GM19240 (cell line): Measurements from ENCODE around the gene CCDC90B.
"Not testable (repeated sequence)": the region's sequence is repeated elsewhere in the genome, so short reads cannot be mapped to it uniquely, and the experiment has no call there.

Source experiments
- DNase-seq: peaks from one replicate; pipeline ENCODE4 v3.0.0; 2011; ENCODE audit warnings: low spot score; ENCODE audit not compliant: insufficient read length

CCDC90B gene

GRCh38 chr11:83285771-83286528 lies at the start of gene CCDC90B:
CCDC90B (minus strand) TSS chr11:83286367; CDS start chr11:83285972, 395 bp downstream.
- peak; percentile 82 for DNase-seq

- DNase-seq: no peak
Observed at GRCh38 chr11:83335446-83336070, 49.4 kb upstream of the CCDC90B start.

- DNase-seq: no peak
Observed at GRCh38 chr11:83330303-83330702, 44.1 kb upstream of the CCDC90B start.

GRCh38 chr11:83326326-83326725 lies 40.2 kb upstream of the CCDC90B start:
- DNase-seq: no peak

GRCh38 chr11:83319346-83319745 lies 33.2 kb upstream of the CCDC90B start:
- DNase-seq: no peak

GRCh38 chr11:83318931-83319330 lies 32.8 kb upstream of the CCDC90B start:
- DNase-seq: no peak

- DNase-seq: no peak
Observed at GRCh38 chr11:83317757-83318690, 31.9 kb upstream of the CCDC90B start.

GRCh38 chr11:83316897-83317268 lies 30.7 kb upstream of the CCDC90B start:
- DNase-seq: not testable (repeated sequence)

- not testable (repeated sequence) for DNase-seq
Observed at GRCh38 chr11:83316143-83316896, 30.2 kb upstream of the CCDC90B start.

- DNase-seq: no peak
Observed at GRCh38 chr11:83312430-83312829, 26.3 kb upstream of the CCDC90B start.

GRCh38 chr11:83311701-83312100 lies 25.5 kb upstream of the CCDC90B start:
- no peak for DNase-seq

- DNase-seq: no peak
Observed at GRCh38 chr11:83310718-83311117, 24.6 kb upstream of the CCDC90B start.

GRCh38 chr11:83308536-83308935 lies 22.4 kb upstream of the CCDC90B start:
- not testable (repeated sequence) for DNase-seq

- no peak for DNase-seq
Observed at GRCh38 chr11:83306200-83307080, 20.3 kb upstream of the CCDC90B start.

- DNase-seq: no peak
Observed at GRCh38 chr11:83303316-83303715, 17.1 kb upstream of the CCDC90B start.

GRCh38 chr11:83302151-83302550 lies 16.0 kb upstream of the CCDC90B start:
- DNase-seq: no peak

GRCh38 chr11:83299681-83300080 lies 13.5 kb upstream of the CCDC90B start:
- no peak for DNase-seq

- DNase-seq: no peak
Observed at GRCh38 chr11:83294208-83294607, 8.0 kb upstream of the CCDC90B start.

- no peak for DNase-seq
Observed at GRCh38 chr11:83293457-83293774, 7.2 kb upstream of the CCDC90B start.

- DNase-seq: peak; percentile 35
Observed at GRCh38 chr11:83292709-83293456, 6.7 kb upstream of the CCDC90B start.
